Measurements from ENCODE around the gene HEMK1. TPM values are rescaled to one million over a fixed set of nuclear protein-coding genes. Genes with fewer than 3 reads are reported as not detected.

HEMK1 gene
- total RNA-seq, 1 donor, result 8.6 TPM

DNA sequence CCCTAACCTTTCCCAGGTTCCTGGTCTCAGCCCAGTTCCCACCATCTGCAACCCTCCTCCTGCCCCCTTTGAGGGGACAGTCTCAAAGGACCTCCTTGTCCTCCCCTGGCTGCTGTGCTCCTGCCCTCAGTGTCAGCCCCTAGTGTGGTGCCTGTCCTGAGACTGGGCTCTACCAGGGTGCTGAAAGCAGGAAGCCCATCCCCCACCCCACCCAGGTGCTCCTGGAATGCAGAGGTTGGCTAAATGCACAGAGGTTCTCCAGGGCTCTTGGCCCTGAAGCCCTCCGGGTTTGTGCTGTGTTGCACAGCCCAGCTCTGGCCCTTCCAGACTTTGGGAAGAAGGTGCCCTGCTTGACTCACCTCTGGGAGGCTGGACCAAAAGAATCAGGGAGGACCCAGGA lies 23.5 kb upstream of the HEMK1 start:
- no peak overlapping the region for H3K4me3 ChIP-seq (ENCODE audit: low read depth, low read length)
- TF ChIP-seq, protein P1, sequence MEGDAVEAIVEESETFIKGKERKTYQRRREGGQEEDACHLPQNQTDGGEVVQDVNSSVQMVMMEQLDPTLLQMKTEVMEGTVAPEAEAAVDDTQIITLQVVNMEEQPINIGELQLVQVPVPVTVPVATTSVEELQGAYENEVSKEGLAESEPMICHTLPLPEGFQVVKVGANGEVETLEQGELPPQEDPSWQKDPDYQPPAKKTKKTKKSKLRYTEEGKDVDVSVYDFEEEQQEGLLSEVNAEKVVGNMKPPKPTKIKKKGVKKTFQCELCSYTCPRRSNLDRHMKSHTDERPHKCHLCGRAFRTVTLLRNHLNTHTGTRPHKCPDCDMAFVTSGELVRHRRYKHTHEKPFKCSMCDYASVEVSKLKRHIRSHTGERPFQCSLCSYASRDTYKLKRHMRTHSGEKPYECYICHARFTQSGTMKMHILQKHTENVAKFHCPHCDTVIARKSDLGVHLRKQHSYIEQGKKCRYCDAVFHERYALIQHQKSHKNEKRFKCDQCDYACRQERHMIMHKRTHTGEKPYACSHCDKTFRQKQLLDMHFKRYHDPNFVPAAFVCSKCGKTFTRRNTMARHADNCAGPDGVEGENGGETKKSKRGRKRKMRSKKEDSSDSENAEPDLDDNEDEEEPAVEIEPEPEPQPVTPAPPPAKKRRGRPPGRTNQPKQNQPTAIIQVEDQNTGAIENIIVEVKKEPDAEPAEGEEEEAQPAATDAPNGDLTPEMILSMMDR (IDR thresholded peaks at IDR 0.05; ENCODE audit: insufficient read depth, low read depth, low read length), result no peak
- DNase-seq (ENCODE audit: low read depth), result no peak

DNA sequence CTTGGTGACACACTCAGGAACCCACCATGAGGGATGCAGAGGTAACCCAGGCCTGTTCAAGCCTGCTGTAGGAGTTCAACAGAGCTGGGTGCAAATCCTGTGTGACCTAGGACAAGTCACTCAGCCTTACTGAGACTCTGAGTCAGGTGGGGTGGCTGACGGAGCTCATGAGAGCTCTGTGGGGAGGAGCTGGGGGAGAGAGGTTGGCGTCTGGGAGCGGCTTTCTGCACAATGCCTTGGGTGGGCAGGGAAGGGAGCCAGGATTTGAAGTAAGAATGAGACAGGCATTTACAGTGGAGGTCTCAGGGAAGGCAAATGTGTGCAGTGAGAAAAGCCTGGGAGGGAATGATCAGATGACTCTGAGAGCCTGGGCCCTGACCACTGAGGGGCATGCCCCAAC lies 20.1 kb upstream of the HEMK1 start:
- TF ChIP-seq, protein P1 (IDR thresholded peaks at IDR 0.05; ENCODE audit: insufficient read depth, low read depth, low read length), result no peak
- no peak overlapping the region for H3K4me3 ChIP-seq (ENCODE audit: low read depth, low read length)
- no peak for DNase-seq (ENCODE audit: low read depth)

DNA sequence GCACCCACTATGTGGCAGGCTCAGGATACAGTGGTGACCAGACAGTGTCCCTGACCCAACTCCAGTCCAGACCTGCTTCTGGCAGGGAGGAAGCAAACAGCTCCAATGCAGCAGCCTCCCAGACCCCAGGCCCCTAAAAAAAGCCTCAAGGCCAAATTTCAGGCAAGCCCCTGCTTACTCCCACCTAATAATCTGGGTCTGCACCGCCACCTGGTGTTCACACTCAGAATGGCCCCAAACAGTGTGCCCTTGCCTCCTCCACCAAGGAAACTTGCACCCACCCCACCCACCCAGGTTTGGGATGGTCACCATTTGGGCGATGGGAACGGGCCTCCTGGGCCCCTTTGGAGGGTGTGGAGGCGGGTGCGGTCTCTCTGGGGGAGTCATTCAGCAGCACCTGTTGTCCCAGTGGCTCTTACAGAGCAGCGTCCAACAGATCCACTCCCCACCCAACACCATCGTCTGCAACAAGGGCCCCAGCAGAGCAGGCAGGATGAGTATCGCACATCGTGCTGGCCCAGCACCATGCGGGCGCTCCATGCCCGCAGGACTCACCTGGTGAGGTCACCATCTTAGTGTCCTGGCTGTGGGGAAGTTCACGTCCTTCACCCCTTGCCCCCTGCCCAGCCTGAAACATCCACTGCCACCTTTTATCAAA lies 19.1 kb upstream of the HEMK1 start:
- H3K4me3 ChIP-seq (ENCODE audit: low read depth, low read length), result no peak overlapping the region
- TF ChIP-seq, protein P1 (IDR thresholded peaks at IDR 0.05; ENCODE audit: insufficient read depth, low read depth, low read length), result peak; percentile 70
- DNase-seq (ENCODE audit: low read depth), result peak; percentile 34

DNA sequence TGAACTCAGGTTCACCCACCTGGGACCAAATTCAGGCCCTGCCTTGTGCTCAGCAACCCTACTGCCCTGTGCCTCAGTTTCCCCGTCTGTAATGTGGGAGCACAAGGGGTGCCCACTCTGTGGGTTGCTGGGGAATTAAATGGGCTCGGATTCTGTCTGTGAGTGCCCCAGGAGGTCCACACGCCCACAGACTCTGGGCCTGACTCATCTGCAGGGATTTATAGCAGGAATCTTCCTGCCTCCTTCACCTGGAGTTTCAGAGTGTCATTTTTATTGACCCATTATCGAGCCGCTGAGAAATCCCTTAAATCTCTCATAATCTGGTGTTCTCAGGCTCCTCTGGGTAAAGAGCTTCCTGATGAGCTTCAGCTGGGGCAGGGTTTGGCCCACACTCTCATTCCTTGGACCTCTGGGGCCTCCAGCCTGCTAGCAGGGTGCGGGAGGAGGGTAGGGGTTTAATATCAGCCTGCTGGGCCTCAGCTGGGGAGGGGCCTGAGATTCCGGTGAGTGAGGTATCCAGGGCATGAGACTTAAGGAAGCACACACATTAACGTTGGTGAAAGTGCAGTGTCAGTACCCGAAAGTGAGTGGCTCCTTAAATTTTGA lies 18.2 kb upstream of the HEMK1 start:
- no peak for DNase-seq (ENCODE audit: low read depth)
- TF ChIP-seq, protein P1 (IDR thresholded peaks at IDR 0.05; ENCODE audit: insufficient read depth, low read depth, low read length), result no peak
- H3K4me3 ChIP-seq (ENCODE audit: low read depth, low read length), result no peak overlapping the region

DNA sequence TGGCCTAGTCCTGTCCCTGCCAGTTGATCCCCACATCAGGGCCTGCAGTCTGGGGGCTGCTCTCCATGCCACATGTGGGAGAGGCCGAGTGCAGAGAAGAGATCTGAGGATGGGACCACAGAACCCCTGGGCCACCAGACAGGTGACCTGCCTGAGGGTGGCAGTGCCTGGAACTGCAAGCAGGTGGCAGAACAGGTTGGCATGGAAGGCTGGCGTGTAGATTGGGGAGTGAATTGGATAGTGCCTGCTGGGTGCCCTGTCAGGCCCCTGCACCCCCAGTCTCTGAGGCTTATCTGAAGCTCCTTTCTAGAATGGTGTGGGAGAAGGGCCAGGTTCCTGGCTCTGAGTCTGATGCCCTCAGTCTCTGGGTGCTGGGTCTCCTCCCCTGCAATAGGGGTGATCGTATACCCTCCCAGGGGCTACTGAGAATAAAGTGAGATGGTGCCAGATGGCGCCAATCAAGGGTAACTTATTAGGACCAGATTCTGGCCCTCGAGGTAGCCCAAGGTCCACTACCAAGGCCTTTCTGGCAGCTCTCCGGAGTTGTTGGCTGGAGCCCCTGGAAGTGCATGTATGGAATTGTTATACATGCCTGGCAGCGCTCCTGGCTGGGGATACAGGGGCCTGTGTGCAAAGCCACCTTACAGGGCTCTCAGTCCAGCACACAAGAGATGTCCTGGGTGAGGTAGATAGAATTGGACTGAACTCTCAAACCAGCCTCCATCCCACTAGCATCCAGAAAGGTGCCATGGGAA lies 17.5 kb upstream of the HEMK1 start:
- TF ChIP-seq, protein P1 (IDR thresholded peaks at IDR 0.05; ENCODE audit: insufficient read depth, low read depth, low read length), result no peak
- no peak overlapping the region for H3K4me3 ChIP-seq (ENCODE audit: low read depth, low read length)
- no peak for DNase-seq (ENCODE audit: low read depth)

DNA sequence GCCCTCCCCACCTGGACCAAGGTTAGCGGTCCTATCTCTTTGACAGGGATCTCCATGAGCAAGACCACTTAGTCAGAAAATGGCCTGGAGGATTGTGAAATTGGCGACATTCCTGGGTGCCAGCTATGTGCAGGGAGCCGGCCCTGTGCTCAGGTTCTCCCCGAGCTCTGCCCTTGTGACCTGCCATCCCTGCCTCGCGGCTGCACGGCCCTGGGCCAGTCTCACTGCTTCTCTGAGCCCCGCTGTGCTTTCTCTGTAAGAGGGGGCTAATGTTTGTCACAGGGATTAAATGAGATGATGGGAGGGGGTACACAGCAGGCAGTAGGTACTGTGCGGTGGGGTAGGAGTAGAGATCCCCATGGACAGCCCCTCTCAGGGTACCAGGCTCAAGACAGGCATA lies 16.7 kb upstream of the HEMK1 start:
- TF ChIP-seq, protein P1 (IDR thresholded peaks at IDR 0.05; ENCODE audit: insufficient read depth, low read depth, low read length), result no peak
- H3K4me3 ChIP-seq (ENCODE audit: low read depth, low read length), result no peak overlapping the region
- no peak for DNase-seq (ENCODE audit: low read depth)

Data from fibroblast of villous mesenchyme (primary cell).